ENCODE data around the gene GYS2.
"Not testable (repeated sequence)": the region's sequence is repeated elsewhere in the genome, so short reads cannot be mapped to it uniquely, and the experiment has no call there.

Gene GYS2

DNA sequence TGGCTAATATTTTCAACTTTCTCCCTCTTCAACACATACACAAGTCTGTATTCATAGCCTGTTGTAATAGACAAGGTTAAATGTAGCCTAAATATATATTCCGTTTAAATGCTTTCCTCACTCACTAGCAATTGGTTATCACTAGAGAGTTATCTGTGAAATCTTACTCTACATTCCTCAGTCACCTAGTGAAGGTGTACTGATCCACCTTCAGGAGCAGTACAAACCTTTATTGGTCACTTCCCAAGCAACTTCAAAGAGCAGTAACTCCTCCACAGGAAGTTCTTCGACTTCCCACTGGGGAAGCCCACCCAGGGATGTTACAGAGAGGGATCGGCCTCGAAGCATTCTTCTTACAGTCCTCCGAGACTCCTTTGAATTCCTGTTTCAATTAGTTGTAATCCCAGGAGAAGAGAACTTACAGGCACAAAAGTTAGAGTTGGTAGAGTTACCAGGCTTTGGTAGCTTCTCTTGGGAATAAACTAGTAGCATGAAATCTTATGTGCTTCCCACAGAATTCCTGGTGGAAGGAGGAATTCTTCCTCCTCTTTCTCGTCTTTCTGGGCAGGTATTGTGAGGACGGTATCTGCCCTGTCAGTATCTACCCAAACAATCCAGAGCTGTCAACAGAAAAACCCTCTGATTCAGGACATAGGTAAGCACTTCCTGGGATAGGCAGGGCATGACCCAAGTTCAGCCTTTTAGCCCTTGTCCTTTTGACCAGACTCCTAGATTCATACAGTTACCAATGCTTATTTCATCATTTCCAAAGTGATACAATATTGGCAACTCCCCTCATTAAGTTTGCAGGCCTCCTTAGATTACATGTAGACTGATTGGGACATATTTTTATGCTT is at the start of gene GYS2:
Gene GYS2 (minus strand): TSS at position 603 of the 857 bp plus-strand sequence. CDS start 255 bp downstream, at position 348.
- DNase-seq (ENCODE audit: low read depth in 2 of 2) = no peak

DNA sequence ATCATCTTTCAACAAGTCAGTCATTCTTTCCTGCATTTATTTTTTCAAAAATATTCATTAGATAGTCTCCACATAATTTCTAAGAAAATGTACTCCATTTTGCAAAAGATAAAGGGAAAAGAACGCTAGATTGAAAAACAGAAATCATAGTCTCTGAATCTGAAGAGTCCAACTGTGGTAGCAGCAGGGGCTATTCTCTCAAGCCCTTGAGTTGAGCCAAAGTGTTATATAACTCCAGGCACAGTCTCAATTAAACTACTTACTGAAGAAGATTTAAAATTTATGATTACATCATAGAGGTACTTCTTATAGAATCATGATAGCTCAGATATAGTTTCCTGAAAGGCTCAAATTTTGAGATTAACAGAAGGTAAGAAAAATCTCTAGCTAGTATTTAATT is 47.2 kb upstream of the GYS2 start:
- no peak for DNase-seq (ENCODE audit: low read depth in 2 of 2)

DNA sequence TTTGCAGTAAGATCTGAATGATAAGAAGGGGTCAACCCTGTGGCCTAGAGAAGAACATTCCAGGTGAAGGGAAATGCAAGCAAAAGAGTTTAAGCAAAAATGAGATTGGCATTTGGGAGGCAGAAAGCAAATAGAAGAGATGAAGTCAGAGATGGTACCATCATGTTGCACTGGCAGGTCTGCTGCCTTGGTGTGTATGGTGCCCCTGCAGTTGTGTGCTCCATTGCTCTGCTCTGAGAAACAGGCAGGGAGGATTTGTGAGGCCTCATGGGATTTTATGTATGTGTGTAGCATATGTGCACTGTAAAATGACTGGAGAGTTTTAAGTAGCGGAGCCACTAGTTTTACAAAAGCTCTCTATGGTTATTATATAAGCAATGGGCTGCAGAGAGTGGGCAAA is 46.4 kb upstream of the GYS2 start:
- no peak for DNase-seq (ENCODE audit: low read depth in 2 of 2)

DNA sequence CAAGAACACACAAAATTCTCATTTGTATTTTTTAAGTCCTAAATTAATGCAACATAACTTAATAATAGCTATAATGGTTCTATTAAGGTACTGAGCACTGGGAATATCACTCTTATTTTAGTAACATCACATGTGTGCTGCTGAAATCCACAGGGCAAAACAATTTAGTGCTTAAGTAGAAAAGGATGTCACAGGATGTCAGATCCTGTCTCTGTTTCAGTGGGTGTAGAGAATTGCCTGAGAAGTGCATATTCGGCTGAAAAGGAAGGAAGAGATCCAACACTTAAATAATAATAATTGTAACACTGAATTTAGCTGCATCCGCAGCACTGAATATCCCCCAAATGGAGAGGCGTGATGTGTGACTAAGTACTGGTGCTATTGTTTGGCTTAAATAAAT is 44.4 kb upstream of the GYS2 start:
- DNase-seq (ENCODE audit: low read depth in 2 of 2) = no peak

DNA sequence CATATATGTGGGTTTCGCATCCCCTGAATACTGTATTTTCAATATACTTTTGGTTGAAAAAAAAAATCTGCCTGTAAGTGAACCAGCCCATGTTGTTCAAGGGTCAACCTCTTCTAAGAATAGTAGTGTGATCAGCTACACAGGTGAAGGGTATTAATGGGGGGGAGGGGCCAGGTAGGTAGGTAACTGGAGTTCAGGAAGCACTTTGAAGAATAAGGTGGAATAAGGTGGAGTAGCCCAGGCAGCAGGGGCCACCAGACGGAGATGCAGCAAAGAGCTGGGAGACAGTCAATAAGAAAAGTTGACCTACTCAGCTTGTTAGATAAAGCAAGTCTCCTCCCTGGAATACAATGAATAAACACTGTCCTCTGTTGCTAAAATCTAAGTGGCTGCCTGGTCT is 43.7 kb upstream of the GYS2 start:
- DNase-seq (ENCODE audit: low read depth in 2 of 2) = no peak

DNA sequence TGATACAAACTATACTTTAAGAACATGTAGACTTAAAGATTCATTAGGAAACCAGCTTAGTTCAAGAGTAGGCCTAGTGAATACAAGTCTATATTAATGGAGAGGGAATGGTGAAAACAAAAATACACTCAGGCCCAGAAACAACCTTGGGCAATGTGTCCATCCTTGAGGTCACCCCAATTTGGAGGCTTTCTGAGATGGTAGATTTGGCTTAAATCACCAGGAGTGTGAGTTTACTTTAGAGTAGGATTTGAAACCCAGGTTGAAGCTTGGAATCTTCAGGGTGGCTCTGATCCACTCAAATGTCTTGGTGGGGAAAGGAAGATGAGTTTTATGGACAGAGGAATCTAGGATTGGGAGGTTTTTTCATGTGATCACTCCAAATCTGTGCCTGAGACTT is 42.5 kb upstream of the GYS2 start:
- DNase-seq (ENCODE audit: low read depth in 2 of 2) = no peak

DNA sequence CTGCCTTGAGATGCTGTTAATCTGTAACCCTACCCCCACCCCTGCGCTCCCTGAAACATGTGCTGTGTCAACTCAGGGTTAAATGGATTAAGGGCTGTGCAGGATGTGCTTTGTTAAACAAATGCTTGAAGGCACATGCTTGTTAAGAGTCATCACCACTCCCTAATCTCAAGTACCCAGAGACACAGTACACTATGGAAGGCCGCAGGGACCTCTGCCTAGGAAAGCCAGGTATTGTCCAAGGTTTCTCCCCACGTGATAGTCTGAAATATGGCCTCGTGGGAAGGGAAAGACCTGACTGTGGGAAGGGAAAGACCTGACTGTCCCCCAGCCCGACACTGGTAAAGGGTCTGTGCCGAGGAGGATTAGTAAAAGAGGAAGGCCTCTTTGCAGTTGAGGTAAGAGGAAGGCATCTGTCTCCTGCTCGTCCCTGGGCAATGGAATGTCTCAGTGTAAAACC is 40.4 kb upstream of the GYS2 start:
- DNase-seq (ENCODE audit: low read depth in 2 of 2) = not testable (repeated sequence)

DNA sequence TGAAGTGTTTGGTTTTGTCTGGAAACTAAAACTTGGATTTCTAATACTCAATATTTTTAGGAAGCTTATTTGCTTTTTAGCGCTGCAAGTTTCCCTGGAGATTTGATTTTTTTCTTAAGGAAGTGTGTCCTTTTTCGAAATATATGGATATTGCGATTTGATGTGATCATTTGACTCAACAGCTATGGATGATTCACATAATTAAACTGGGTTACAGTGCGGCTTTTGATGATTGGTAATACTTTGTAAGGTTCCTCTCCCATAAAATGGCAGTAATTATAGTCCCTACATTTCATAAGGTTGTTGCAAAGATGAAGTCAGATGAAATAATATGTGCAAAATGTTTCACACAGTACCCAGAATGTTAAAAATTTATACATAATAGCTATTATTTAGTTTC is 39.9 kb upstream of the GYS2 start:
- no peak for DNase-seq (ENCODE audit: low read depth in 2 of 2)

DNA sequence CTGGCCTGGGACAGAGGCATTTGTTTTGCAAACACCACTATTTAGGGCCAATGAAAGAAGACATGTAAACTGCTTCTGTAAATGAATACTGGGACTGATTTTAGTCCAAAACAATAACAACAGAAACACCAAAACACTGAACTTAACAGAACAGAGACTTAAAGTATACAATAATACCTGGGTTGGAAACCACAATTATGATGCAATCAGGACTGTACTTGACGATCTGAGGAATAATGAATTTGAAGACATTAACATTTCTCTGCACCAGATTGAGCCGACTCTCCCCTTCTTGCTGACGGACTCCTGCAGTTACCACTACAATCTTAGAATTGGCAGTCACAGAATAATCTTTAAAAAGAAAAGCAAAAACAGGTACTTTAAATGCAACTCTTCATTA is 39.1 kb upstream of the GYS2 start:
- no peak for DNase-seq (ENCODE audit: low read depth in 2 of 2)

DNA sequence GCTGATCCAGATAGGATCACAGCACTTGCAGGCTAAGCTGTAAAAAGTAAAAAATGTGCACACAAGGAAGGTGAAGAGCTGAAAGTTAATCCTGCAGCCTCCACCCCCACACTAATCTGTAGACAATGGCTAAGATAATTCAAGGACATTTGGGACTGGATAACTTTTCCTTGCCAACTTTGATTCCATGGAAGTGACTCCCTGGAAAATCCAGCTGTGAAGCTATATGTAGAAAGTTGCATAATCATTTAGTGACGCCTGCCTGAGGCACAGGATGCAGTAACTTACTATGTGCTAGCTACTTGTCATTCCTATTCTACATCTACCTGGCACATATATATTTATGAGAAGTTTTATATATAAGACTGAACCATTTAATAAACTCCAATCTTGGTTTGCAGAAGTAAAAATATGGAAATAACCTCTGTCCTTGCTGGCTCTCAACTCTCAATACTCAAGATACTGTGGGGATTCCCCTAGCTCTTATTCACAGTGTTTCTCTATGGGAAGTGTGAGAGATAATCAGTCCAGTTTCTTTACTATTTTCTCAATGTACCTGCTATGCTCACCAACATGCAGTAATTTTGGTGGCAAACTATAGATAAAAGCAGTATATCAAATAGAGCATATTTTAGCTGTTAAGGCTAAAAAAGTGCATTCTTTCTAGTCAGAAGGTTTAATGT is 38.2 kb upstream of the GYS2 start:
- no peak for DNase-seq (ENCODE audit: low read depth in 2 of 2)

DNA sequence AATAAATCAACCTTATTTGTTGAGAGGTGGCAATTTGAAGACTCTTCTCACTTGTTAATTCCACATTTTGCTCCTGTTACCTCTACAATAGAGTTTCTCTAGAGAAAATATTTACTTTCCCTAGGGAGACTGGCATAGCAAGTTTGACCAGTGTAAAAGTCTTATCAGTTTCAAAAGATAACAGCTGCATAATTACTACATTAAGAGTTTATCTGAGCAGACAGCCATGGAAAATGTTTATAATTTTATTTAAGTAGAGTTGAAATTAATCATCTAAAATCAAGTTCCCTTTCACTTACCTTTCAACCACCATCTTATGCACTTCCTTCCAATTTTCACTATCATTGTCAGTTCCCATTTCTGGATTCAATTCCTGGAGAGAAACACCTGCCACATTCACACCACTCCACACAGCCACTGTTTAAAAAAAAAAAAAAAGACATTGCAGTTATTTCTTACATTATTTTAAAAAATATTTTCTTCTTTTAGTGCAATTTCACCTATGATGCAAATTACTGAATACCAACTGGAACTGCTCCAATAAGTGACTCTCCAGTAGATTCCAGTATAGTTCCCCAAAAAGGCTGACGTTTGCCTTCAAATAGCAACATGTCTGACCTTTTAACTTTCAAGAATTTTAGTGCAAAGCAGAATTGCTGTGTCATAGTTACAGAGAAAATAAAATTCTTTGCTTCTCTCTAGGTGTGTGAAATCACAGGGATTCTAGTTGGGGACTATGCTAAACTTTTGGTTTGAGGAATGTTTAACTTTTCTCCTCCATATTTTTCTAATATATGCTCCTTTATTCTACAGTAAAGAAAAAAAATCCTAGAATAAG is 33.6 kb upstream of the GYS2 start:
- DNase-seq (ENCODE audit: low read depth in 2 of 2) = no peak

DNA sequence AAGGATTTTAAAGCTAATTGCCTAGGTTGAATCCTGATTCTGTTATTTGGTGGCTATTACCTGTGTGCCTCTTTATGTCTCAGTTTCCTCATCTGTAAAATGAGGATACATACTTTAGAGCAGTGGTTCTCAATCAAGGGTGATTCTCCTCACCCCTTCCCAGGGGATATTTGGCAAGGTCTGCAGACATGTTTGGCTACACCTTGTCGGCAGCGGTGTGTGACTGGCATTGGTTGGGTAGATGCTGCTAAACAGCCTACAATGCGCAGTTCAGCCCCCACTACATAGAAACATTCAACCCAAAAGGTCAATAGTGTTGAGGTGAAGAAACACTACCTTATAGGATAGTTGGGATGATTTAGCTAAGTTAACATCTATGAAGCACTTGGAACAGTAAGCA is 29.6 kb upstream of the GYS2 start:
- DNase-seq (ENCODE audit: low read depth in 2 of 2) = no peak

DNA sequence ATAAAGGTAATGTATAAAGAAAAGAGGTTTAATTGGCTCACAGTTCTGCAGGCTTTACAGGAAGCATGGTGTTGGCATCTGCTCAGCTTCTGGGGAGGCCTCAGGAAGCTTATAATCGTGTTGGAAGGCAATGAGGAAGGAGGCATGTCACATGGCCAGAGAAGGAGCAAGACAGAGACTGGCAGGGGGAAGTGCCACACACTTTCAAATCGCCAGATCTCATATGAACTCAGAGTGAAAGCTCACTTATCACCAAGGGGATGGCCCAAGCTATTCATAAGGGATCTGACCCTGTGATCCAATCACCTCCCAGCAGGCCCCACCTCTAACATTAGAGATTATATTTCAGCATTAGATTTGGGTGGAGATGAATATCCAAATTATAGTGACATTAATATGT is 26.7 kb upstream of the GYS2 start:
- DNase-seq (ENCODE audit: low read depth in 2 of 2) = no peak

DNA sequence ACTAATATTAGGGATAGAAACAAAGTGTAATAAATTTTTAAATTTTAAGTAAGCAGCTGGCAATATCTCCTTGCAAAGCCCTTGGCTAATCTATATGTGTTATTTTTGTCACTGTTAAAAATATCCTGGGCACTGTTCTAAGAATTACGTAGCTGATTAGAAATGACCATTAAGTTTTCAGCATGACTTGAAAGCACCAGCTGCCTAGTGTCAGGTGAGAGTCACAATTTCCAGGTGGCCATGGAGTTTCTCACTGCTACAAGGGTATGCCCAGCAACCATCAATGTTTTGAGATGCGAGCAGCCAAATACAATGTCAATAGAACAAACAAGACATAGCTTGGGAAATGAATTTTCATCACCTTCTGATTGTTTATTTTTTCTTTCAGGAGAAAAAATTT is 23.3 kb upstream of the GYS2 start:
- DNase-seq (ENCODE audit: low read depth in 2 of 2) = no peak

DNA sequence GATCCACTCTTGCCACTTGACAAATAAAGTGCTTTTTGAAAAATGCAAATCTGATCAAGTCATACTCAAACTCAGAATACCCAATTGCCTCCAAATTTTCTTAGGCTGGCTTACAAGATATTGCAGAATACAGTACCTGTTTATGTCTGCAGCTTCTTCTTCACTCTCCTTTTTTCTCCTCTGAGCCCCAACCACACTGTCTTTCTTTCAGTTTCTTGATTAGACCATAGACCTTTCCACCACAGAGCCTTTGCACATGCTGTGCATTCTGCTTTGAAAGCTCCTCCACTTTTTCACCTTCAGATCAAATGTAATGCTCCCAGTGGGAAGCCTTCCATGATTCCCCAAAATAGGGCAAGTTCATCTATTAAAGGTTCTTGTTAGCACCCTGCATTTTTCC is 13.9 kb upstream of the GYS2 start:
- no peak for DNase-seq (ENCODE audit: low read depth in 2 of 2)

DNA sequence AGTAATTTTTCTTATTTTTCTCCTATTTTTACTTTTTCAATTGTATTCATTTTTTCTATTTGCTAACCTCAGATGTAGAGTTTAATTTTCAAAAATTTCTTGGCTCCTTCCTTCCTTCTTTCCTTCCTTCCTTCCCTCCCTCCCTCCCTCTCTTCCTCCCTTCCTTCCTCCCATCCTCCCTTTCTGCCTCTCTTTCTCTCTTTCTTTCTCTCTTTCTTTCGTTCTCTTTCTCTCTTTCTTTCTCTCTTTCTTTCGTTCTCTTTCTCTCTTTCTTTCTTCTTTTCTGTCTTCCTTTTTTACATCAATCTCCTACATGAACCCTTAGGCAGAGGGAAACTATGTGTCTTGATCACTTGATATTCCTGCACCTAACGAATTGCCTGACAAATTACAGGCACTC is 12.4 kb upstream of the GYS2 start:
- no peak for DNase-seq (ENCODE audit: low read depth in 2 of 2)

DNA sequence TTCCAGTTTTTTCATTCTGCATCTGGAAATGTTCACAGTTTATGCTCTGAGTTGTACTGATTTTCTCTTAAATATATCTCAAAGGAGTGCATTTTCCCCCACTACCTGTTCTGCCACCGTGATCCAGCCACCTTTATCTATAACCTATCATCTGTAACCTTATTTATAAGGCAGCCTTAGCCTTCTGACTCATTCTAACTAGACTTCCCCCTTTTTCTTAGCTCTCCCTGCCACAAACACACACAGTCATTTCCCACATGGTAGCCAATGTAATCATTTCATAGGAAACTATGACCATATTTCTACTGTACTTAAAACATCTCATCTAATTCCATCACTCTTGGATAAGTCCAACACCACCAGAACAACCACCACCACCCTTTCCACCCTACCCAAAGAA is 10.8 kb upstream of the GYS2 start:
- DNase-seq (ENCODE audit: low read depth in 2 of 2) = no peak

DNA sequence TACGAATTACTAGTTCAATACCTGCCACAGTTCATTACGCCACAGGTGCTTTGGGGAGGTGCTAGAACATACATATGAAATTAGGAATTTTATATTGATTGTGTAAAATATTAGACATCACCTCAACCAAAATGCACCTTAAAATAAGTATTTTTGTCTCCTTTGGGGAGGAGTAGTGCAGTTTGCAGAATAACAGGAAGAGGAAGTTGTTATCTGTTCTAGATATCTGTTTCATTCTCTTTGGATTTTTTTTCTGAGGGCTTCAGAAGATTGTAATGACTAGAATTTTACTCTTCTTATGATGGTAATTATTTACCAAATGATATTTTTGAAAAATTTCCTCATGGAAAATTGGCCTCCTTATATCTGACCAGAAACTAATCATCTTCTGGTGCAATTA is 9.9 kb upstream of the GYS2 start:
- no peak for DNase-seq (ENCODE audit: low read depth in 2 of 2)

DNA sequence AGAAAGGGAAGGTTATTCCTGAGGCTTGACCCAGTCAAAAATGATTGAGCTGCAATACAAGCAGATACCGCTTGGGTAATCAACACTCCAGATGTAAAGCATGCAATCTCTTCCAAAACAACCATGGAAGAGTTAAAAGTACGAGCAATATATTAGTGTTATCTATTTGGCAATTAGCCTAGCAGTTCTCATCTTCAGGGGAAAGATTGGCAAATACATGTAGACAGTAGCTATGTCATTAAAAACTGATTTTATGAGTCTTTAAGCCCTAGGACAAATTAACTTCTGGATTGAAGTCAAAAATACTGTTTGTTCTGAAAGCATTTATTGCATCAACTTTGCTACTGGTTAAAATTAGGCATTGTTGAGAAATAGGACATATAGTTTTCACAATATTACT is 9.3 kb upstream of the GYS2 start:
- DNase-seq (ENCODE audit: low read depth in 2 of 2) = no peak

DNA sequence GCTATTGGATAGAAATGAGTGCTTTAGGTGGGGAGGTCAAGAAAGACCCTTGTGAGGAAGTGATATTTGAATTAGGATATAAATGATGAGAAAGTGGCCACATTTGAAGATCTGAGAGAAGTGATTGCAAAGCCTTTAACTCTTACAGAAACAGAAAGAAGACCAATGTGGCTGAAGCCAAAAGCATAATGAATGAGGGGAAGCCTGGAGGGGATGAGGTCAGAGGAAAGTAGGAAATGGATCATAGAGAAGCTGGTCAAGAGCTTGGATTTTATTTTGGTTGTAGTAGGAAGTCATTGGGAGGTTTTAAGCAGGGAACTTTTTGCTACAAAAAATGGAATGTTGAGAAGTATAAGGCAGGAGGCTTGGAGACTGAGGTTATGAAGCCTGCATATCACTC is 3.5 kb upstream of the GYS2 start:
- no peak for DNase-seq (ENCODE audit: low read depth in 2 of 2)

DNA sequence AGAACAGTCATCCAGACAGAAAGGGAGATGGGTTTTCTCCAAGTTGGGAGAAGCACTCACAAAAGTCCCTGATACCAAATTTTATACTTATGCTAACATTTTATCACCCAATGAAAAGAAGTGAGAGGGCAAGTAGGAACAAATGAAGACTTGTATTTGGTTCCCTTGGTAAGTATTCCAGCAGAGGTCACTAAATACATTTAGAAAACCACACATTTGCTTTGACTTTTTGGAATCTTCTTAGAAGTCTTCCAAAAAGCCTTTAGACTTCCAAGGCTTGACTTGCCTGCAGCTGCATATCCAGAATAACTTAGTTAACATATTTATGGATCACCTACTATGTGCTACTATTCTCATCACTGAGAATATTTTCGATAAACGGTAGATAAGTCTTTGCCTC is 3.1 kb upstream of the GYS2 start:
- DNase-seq (ENCODE audit: low read depth in 2 of 2) = no peak

DNA sequence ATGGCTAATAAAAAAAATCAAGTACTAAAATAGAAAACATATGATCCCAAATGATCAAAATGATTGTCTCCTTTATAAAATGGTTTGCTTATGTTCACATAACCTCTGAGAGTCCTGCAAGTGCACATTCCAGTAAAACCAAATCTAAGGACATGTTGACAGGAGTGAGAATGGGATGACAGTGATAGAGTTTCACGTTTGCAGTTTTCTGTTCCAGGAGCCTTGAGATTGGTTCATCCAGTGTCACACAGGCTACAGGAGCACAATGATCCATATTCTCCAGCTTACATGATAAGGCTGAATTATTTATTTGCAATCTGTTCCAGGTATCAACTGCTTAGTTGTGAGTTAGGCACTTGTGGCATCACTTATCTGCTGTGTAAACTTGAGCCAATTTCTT is 1.5 kb upstream of the GYS2 start:
- DNase-seq (ENCODE audit: low read depth in 2 of 2) = no peak

DNA sequence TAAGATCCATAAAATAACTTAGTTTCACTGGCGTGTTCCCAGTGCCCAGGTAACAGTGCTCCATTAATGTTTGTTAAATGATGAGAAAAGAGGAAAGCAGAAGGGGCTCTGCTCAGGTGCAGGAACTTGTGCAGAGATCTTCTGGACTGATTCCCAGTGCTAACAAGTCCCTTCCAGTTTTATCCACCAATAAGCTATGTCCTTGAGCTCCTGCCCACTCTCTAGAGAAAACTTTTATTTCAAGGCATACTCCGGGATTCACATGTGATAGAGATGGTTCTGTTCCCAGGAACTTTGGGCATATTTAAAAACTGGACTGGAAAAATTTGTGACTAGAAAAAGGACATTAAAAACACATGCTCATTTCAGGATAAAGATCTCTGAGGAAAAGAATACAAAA is 1.9 kb downstream of the GYS2 start:
- no peak for DNase-seq (ENCODE audit: low read depth in 2 of 2)
